HT-29 (cell line): ENCODE measurements around the gene FNIP2. TPM values are rescaled to one million over a fixed set of nuclear protein-coding genes. Genes with fewer than 3 reads are reported as not detected.
"Not testable (repeated sequence)": the region's sequence is repeated elsewhere in the genome, so short reads cannot be mapped to it uniquely, and the experiment has no call there.

ENCODE experiments used
- DNase-seq: peaks from one replicate; pipeline ENCODE4 v3.0.0-alpha.2; 2015; ENCODE audit warnings: low spot score
- small RNA-seq: library from RNA; depleted of rRNA; stranded (forward); fragments of <200 nt; gene quantifications from one replicate; pipeline ENCODE3, GENCODE V24; 2014
- total RNA-seq: library from RNA; depleted of rRNA; stranded (reverse); fragments of >200 nt; shearing (Covaris generic); gene quantifications from 2 replicates; pipeline ENCODE4 v1.2.3, GENCODE V29; 2014; rRNA removed

The FNIP2 gene
- total RNA-seq, 1 experiment from 2014 or later: 15.1 TPM

- DNase-seq: not testable (repeated sequence)
Measured at GRCh38 chr4:158956345-158956744, 187.5 kb downstream of the FNIP2 start.

- DNase-seq: not testable (repeated sequence)
Measured at GRCh38 chr4:158956918-158957317, 188.1 kb downstream of the FNIP2 start.

Small RNAs within 50 kb of the gene (small RNA-seq; reads per million reads assigned to genes)
- 0.29 reads per million for gene RF00157
- gene RNU6-128P: not detected

Other genes starting within 250 kb of the FNIP2 start
- gene RXFP1, start 247.1 kb upstream of the FNIP2 start, total RNA-seq: not detected in 2 replicates
- 2.3 and 3.3 TPM in 2 replicates for gene C4orf46, start 97.1 kb upstream of the FNIP2 start, total RNA-seq
- gene ETFDH, start 96.7 kb upstream of the FNIP2 start, total RNA-seq: 4.8 and 5.3 TPM in 2 replicates
- 10.5 and 10.6 TPM in 2 replicates for gene PPID, start 45.6 kb upstream of the FNIP2 start, total RNA-seq